ENCODE measurements around the gene ZNF587. TPM values are rescaled to one million over a fixed set of nuclear protein-coding genes. Genes with fewer than 3 reads are reported as not detected.
"Not testable (repeated sequence)": the region's sequence is repeated elsewhere in the genome, so short reads cannot be mapped to it uniquely, and the experiment has no call there.

The ZNF587 gene
- total and polyA plus RNA-seq, 12 donors: 6.2 to 72.0 (median 22.6) TPM

DNA sequence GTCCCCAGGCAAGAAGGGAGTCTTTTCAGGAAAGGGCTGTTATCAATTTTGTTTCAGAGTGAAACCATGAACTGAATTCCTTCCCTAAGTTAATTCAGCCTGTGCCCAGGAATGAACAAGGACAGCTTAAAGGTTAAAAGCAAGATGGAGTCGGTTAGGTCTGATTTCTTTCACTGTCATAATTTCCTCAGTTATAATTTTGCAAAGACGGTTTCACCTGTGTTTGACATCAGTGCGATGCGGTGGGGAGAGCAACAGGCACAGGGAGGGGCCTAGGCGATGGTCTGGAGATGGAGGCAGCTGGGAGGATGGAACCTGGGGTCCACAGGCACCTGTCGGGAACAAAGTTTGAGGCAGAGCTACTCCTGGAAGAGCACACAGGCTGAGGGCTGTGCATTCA is 29.1 kb upstream of the ZNF587 start:
- Histone ChIP-seq H3K9me3 (replicated peaks in 1 of 3) (no peaks in the 10 kb centered on the region), H3K27me3 (no peaks in the 10 kb centered on the region), H3K4me1 (replicated peaks in 1 of 2) (peaks cover 0 to 12% of the 10 kb centered on the region in 2 donors), H3K27ac (peak overlapping the region in 1 of 5 donors; percentile 75), H3K36me3 (replicated peaks in 1 of 2) (no peaks in the 10 kb centered on the region), H3K4me3 (peak overlapping the region in 2 of 4 donors; percentile 68 to 85)
- intact Hi-C loops (cut with DNase I): no loop called here
- WGBS, 4 donors: 66 to 76% (median 73%) methylated on average over 6 of the region's 6 CpGs
- DNase-seq: no peak
- TF ChIP-seq POLR2A (IDR thresholded peaks at IDR 0.05): no peak
- TF ChIP-seq, protein P1, sequence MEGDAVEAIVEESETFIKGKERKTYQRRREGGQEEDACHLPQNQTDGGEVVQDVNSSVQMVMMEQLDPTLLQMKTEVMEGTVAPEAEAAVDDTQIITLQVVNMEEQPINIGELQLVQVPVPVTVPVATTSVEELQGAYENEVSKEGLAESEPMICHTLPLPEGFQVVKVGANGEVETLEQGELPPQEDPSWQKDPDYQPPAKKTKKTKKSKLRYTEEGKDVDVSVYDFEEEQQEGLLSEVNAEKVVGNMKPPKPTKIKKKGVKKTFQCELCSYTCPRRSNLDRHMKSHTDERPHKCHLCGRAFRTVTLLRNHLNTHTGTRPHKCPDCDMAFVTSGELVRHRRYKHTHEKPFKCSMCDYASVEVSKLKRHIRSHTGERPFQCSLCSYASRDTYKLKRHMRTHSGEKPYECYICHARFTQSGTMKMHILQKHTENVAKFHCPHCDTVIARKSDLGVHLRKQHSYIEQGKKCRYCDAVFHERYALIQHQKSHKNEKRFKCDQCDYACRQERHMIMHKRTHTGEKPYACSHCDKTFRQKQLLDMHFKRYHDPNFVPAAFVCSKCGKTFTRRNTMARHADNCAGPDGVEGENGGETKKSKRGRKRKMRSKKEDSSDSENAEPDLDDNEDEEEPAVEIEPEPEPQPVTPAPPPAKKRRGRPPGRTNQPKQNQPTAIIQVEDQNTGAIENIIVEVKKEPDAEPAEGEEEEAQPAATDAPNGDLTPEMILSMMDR (IDR thresholded peaks at IDR 0.05): no peak

- H3K9me3 ChIP-seq (replicated peaks in 1 of 3); intact Hi-C loops (cut with DNase I); H3K36me3 ChIP-seq (replicated peaks in 1 of 2); H3K27ac ChIP-seq; DNase-seq; H3K4me3 ChIP-seq; H3K27me3 ChIP-seq: not testable (repeated sequence)
- peaks cover 0 to 12% of the 10 kb centered on the region in 2 donors for H3K4me1 ChIP-seq (replicated peaks in 1 of 2)
- 58 to 77% (median 70%) methylated on average over 2 to 3 of the region's 3 CpGs for WGBS, 4 donors
Observed at GRCh38 chr19:57821095-57821494, 28.6 kb upstream of the ZNF587 start.

- H3K4me3 ChIP-seq; H3K27me3 ChIP-seq; DNase-seq; H3K36me3 ChIP-seq (replicated peaks in 1 of 2); H3K27ac ChIP-seq; intact Hi-C loops (cut with DNase I); H3K9me3 ChIP-seq (replicated peaks in 1 of 3): not testable (repeated sequence)
- peaks cover 0 to 12% of the 10 kb centered on the region in 2 donors for H3K4me1 ChIP-seq (replicated peaks in 1 of 2)
- WGBS, 4 donors: 98 to 100% (median 100%) methylated on average over 2 to 3 of the region's 3 CpGs
Observed at GRCh38 chr19:57821501-57821900, 28.2 kb upstream of the ZNF587 start.

DNA sequence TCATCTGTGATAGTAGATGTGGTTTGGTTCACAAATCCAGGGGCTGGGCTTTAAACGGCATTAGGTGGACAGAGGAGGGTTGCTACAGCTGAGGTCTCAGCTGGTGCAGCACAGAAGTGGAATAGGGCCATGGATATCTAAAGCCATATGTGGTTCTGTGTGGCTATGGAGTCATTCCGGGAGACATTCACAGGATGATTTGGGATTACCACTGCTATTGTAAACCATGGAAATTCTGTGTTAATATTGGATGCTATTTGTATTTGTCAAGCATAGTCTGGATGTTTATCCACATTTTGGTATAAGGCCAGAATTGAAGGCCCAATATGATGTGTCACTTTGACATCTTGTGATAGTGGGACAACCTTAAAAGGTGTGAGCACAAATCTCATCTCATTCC is 26.5 kb upstream of the ZNF587 start:
- H3K27ac ChIP-seq; H3K4me3 ChIP-seq; H3K36me3 ChIP-seq (replicated peaks in 1 of 2); H3K27me3 ChIP-seq; intact Hi-C loops (cut with DNase I); DNase-seq; H3K9me3 ChIP-seq (replicated peaks in 1 of 3): not testable (repeated sequence)
- 67 to 92% (median 90%) methylated on average over 1 to 2 of the region's 2 CpGs for WGBS, 4 donors
- H3K4me1 ChIP-seq (replicated peaks in 1 of 2): peaks cover 0 to 12% of the 10 kb centered on the region in 2 donors

DNA sequence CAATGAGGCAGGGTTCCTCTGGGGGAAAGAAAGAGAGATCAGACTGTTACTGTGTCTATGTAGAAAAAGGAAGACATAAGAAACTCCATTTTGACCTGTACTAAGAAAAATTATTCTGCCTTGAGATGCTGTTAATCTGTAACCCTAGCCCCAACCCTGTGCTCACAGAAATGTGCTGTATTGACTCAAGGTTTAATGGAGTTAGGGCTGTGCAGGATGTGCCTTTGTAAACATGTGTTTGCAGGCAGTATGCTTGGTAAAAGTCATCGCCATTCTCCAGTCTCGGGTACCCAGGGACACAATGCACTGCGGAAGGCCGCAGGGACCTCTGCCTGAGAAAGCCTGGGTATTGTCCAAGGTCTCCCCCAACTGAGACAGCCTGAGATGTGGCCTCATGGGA is 26.1 kb upstream of the ZNF587 start:
- H3K27ac ChIP-seq; H3K4me3 ChIP-seq; intact Hi-C loops (cut with DNase I); H3K9me3 ChIP-seq (replicated peaks in 1 of 3); H3K27me3 ChIP-seq; DNase-seq; H3K36me3 ChIP-seq (replicated peaks in 1 of 2): not testable (repeated sequence)
- 50 to 85% (median 64%) methylated on average over 4 of the region's 4 CpGs for WGBS, 4 donors
- H3K4me1 ChIP-seq (replicated peaks in 1 of 2): peaks cover 0 to 12% of the 10 kb centered on the region in 2 donors

GRCh38 chr19:57825511-57825910 is 24.1 kb upstream of the ZNF587 start:
- WGBS, 4 donors: 92 to 96% (median 94%) methylated on average over 6 of the region's 6 CpGs
- peaks cover 0 to 6% of the 10 kb centered on the region in 2 donors for H3K4me1 ChIP-seq (replicated peaks in 1 of 2)
- no peak overlapping the region for H3K4me3 ChIP-seq
- intact Hi-C loops (cut with DNase I): no loop called here
- H3K27ac ChIP-seq: no peak overlapping the region
- DNase-seq: no peak
- no peaks in the 10 kb centered on the region for H3K9me3 ChIP-seq (replicated peaks in 1 of 3)
- no peaks in the 10 kb centered on the region for H3K27me3 ChIP-seq
- TF ChIP-seq POLR2A (IDR thresholded peaks at IDR 0.05): no peak
- TF ChIP-seq, protein P1 (IDR thresholded peaks at IDR 0.05): no peak
- no peaks in the 10 kb centered on the region for H3K36me3 ChIP-seq (replicated peaks in 1 of 2)

Measured in adrenal gland (tissue), 12 donors.